ENCODE results near the gene GABRR2.

- no peak for TF ChIP-seq BHLHE40 (IDR thresholded peaks at IDR 0.05; ENCODE audit: borderline replicate concordance)
- no peak for TF ChIP-seq SP1 (IDR thresholded peaks at IDR 0.05)
- TF ChIP-seq SUZ12 (IDR thresholded peaks at IDR 0.05) = no peak
- no peak for TF ChIP-seq FOXA1 (IDR thresholded peaks at IDR 0.05)
- TF ChIP-seq PKNOX1 (IDR thresholded peaks at IDR 0.05) = no peak
Measured at GRCh38 chr6:89264296-89264695, 50.8 kb downstream of the GABRR2 start.

All from HEK293T (cell line).